Thyroid gland (tissue), 4 donors: ENCODE results near the gene CSNK2A1. TPM values are rescaled to one million over a fixed set of nuclear protein-coding genes. Genes with fewer than 3 reads are reported as not detected.
"Not testable (repeated sequence)": the region's sequence is repeated elsewhere in the genome, so short reads cannot be mapped to it uniquely, and the experiment has no call there.

ENCODE experiments used
- DNase-seq, 2 donors: peaks; one replicate each; pipeline ENCODE4 v3.0.0-alpha.2; 2019
- H3K27ac ChIP-seq, 3 donors: fragments of 200-600 bp; sonication (generic); 1 replicate in 2 of 3; 2 replicates in 1 of 3; pipeline ENCODE4 v1.5.1; 2016 to 2019; ENCODE audit warnings: mild to moderate bottlenecking in 1 of 3, moderate library complexity in 1 of 3
- H3K27me3 ChIP-seq: fragments of 200-600 bp; sonication (generic); one replicate; pipeline ENCODE4 v1.5.1; 2019
- H3K36me3 ChIP-seq, 2 donors: fragments of 200-600 bp; sonication (generic); one replicate each; pipeline ENCODE4 v1.5.1; 2016 to 2019
- H3K4me1 ChIP-seq, 2 donors: fragments of 200-600 bp; sonication (generic); one replicate each; pipeline ENCODE4 v1.5.1; 2017 to 2019
- H3K4me3 ChIP-seq, 3 donors: fragments of 200-600 bp; sonication (generic); replicated peaks in 1 of 3; 1 replicate in 2 of 3; 2 replicates in 1 of 3; pipeline ENCODE4 v1.5.1; 2016; ENCODE audit warnings: mild to moderate bottlenecking in 1 of 3
- H3K9me3 ChIP-seq: fragments of 200-600 bp; sonication (generic); one replicate; pipeline ENCODE4 v1.5.1; 2017
- POLR2A ChIP-seq, 2 donors: fragments of 450-650 bp; IDR thresholded peaks; one replicate each; pipeline ENCODE4 v1.6.1; 2017; ENCODE audit warnings: antibody characterized with exemption in 2 of 2, mild to moderate bottlenecking in 2 of 2, moderate library complexity in 1 of 2
- WGBS, 2 donors: methylation state at CpG; one replicate each; pipeline ENCODE4 v1.1.5; 2017; 5-methylcytosine and 5-hydroxymethylcytosine counted together
- intact Hi-C: fragments of 100-400 bp; cut with DNase I; formaldehyde crosslinking; loops from one replicate; pipeline ENCODE4 v1.15.1; 2023
- total RNA-seq, 4 donors: library from RNA; depleted of rRNA; stranded (reverse); fragments of >200 nt; gene quantifications; one replicate each; pipeline ENCODE4 v1.2.3, GENCODE V29; 2016
- TF ChIP-seq, protein P1 (sequence below), 6 experiments: fragments of 200-600 bp in 3 of 6; fragments of 450-650 bp in 3 of 6; sonication (generic) in 3 of 6; IDR thresholded peaks; one replicate each; pipeline ENCODE4 v1.5.1; 2016 to 2019; ENCODE audit warnings: antibody characterized with exemption in 6 of 6, mild to moderate bottlenecking in 2 of 6, inconsistent platforms in 1 of 6, moderate library complexity in 1 of 6

CSNK2A1 gene
- total RNA-seq, 4 donors from 2014 or later: 88.0 to 153 (median 105) TPM

- intact Hi-C loops: loop anchor here (10.0 kb wide), 2 partner anchors 57 to 183 kb away; partner anchors contain the start of gene RBCK1
- peak; percentile 62 to 65 for DNase-seq
- WGBS, 2 donors: 12 to 20% methylated on average over 28 to 55 of the region's 60 CpGs
- H3K27me3 ChIP-seq: no peaks in the 10 kb centered on the region
- H3K4me3 ChIP-seq: peak overlapping the region; percentile 25 to 89 (median 87)
- H3K4me1 ChIP-seq: peaks cover 20 to 23% of the 10 kb centered on the region in 2 donors
- peak overlapping the region; percentile 85 to 93 (median 89) for H3K27ac ChIP-seq
- no peaks in the 10 kb centered on the region for H3K9me3 ChIP-seq
- no peaks in the 10 kb centered on the region for H3K36me3 ChIP-seq
- TF ChIP-seq, protein P1, sequence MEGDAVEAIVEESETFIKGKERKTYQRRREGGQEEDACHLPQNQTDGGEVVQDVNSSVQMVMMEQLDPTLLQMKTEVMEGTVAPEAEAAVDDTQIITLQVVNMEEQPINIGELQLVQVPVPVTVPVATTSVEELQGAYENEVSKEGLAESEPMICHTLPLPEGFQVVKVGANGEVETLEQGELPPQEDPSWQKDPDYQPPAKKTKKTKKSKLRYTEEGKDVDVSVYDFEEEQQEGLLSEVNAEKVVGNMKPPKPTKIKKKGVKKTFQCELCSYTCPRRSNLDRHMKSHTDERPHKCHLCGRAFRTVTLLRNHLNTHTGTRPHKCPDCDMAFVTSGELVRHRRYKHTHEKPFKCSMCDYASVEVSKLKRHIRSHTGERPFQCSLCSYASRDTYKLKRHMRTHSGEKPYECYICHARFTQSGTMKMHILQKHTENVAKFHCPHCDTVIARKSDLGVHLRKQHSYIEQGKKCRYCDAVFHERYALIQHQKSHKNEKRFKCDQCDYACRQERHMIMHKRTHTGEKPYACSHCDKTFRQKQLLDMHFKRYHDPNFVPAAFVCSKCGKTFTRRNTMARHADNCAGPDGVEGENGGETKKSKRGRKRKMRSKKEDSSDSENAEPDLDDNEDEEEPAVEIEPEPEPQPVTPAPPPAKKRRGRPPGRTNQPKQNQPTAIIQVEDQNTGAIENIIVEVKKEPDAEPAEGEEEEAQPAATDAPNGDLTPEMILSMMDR (IDR thresholded peaks at IDR 0.05): no peak
- TF ChIP-seq POLR2A (IDR thresholded peaks at IDR 0.05): no peak
These were observed 82.1 kb downstream of the CSNK2A1 start for GRCh38 chr20:461254-462198.

- TF ChIP-seq, protein P1 (IDR thresholded peaks at IDR 0.05): no peak
- no peak for TF ChIP-seq POLR2A (IDR thresholded peaks at IDR 0.05)
- WGBS, 2 donors: 63 to 72% methylated on average over 2 of the region's 2 CpGs
- H3K27ac ChIP-seq: peak overlapping the region in 1 of 3 donors; percentile 40
- H3K27me3 ChIP-seq: no peaks in the 10 kb centered on the region
- intact Hi-C loops: loop anchor here (10.0 kb wide), 2 partner anchors 56 to 184 kb away; partner anchors contain the start of gene RBCK1
- peaks cover 20 to 23% of the 10 kb centered on the region in 2 donors for H3K4me1 ChIP-seq
- no peaks in the 10 kb centered on the region for H3K36me3 ChIP-seq
- DNase-seq: peak; percentile 23 to 25
- H3K4me3 ChIP-seq: no peak overlapping the region
- H3K9me3 ChIP-seq: no peaks in the 10 kb centered on the region
These were observed 82.9 kb downstream of the CSNK2A1 start for GRCh38 chr20:460707-461106.

DNA sequence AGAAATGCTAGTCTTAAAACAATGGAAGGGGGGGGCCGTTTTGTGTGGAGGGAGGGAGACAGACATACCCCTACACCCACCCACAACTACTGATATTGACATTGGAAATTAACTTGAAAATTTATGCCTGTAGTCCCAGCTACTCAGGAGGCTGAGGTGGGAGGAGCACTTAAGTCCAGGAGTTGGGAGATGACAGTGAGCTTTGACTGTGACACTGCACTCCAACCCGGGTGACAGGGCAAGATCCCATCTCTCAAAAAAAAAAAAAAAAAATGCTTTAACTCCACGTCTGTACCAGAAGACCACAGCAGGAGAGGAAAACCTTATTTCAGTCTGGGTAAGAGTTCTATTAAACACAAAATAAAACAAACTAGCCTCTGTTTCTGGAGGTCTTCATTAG, 83.4 kb downstream of the CSNK2A1 start:
- DNase-seq: no peak
- Histone ChIP-seq H3K4me3 (no peak overlapping the region), H3K9me3 (no peaks in the 10 kb centered on the region), H3K27ac (peak overlapping the region in 1 of 3 donors; percentile 40), H3K36me3 (no peaks in the 10 kb centered on the region), H3K4me1 (peaks cover 20 to 23% of the 10 kb centered on the region in 2 donors), H3K27me3 (no peaks in the 10 kb centered on the region)
- TF ChIP-seq POLR2A (IDR thresholded peaks at IDR 0.05): no peak
- TF ChIP-seq, protein P1 (IDR thresholded peaks at IDR 0.05): no peak
- intact Hi-C loops: loop anchor here (10.0 kb wide), 2 partner anchors 55 to 185 kb away; partner anchors contain the start of gene RBCK1
- WGBS, 2 donors: 24 to 34% methylated on average over 3 of the region's 3 CpGs

- no peak for TF ChIP-seq POLR2A (IDR thresholded peaks at IDR 0.05)
- TF ChIP-seq, protein P1 (IDR thresholded peaks at IDR 0.05): no peak
- Histone ChIP-seq H3K9me3 (no peaks in the 10 kb centered on the region), H3K27me3 (no peaks in the 10 kb centered on the region), H3K4me1 (peaks cover 20 to 23% of the 10 kb centered on the region in 2 donors), H3K27ac (no peak overlapping the region), H3K36me3 (no peaks in the 10 kb centered on the region), H3K4me3 (no peak overlapping the region)
- no peak for DNase-seq
- intact Hi-C loops: no loop called here
- WGBS, 2 donors: 69 to 70% methylated on average over 6 of the region's 6 CpGs
These were observed 84.8 kb downstream of the CSNK2A1 start for GRCh38 chr20:458776-459175.

GRCh38 chr20:454951-455350, 88.6 kb downstream of the CSNK2A1 start:
- intact Hi-C loops: no loop called here
- Histone ChIP-seq H3K4me1 (peaks cover 3 to 5% of the 10 kb centered on the region in 2 donors), H3K4me3 (no peak overlapping the region), H3K27ac (no peak overlapping the region), H3K27me3 (no peaks in the 10 kb centered on the region), H3K36me3 (no peaks in the 10 kb centered on the region), H3K9me3 (no peaks in the 10 kb centered on the region)
- 80 to 88% methylated on average over 3 of the region's 3 CpGs for WGBS, 2 donors
- TF ChIP-seq POLR2A (IDR thresholded peaks at IDR 0.05): no peak
- TF ChIP-seq, protein P1 (IDR thresholded peaks at IDR 0.05): no peak
- no peak for DNase-seq

GRCh38 chr20:452021-452420, 91.6 kb downstream of the CSNK2A1 start:
- H3K4me1 ChIP-seq, H3K27ac ChIP-seq, H3K36me3 ChIP-seq, DNase-seq, intact Hi-C loops, H3K27me3 ChIP-seq, H3K4me3 ChIP-seq, H3K9me3 ChIP-seq: not testable (repeated sequence)
- WGBS, 2 donors: 89 to 92% methylated on average over 11 of the region's 11 CpGs
